ENCODE measurements around the gene PDE4D. TPM values are rescaled to one million over a fixed set of nuclear protein-coding genes. Genes with fewer than 3 reads are reported as not detected.
A peak's percentile ranks its signal among the peaks of the same experiment; 100 is the strongest.

PDE4D gene
- total RNA-seq, 1 donor from 2014 or later: 50.0 TPM

DNA sequence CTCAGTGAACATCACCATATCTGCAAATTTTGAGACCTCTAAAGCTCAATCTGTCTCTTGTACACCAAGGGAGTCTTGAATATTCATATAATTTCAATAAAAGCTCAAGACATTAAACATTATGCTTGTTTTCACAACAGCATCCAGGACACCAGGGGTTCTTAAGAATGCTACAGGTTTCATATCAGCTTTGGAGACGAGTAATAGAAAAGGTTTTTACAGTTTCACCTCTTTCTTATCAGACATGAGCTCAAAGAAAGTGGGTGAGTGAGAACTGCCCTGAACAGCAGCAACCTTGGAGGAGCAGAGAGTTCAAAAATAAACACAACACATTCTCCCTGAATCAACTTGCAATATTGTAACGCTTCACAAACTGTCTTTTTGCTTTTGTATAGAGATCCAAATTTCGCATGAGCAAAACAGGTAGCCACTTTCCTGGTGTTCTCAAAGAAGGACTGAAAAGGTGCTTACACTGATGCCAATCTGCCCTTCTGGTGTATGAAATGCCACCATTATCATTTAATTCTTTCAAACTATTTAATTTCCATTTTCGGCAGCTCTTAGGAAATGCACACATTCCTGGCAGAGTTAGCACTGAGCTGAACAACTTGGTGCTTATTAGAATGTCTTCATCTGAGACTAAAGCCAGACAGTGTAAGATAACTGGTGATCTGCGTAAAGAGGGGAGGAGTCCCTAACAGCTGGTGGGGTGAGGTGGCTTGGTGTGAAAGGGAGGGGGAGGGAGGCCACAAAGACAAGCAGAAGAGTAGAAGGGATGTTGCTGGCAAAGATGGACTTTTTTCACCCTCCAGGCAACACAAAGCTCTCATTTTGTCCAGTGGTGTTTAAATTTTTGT lies 535.3 kb downstream of the PDE4D start:
- Mint-ChIP-seq H3K27ac (peak overlapping the region; percentile 76), H3K27me3 (peaks cover 3% of the 10 kb centered on the region), H3K4me1 (ENCODE audit: unreplicated experiment) (peaks cover 66% of the 10 kb centered on the region), H3K36me3 (no peaks in the 10 kb centered on the region), H3K9me3 (no peaks in the 10 kb centered on the region), H3K4me3 (peak overlapping the region; percentile 65)
- DNase-seq (ENCODE audit: extremely low spot score, unreplicated experiment): no peak
- no peak for TF ChIP-seq CTCF (conservative IDR thresholded peaks at IDR 0.05)

DNA sequence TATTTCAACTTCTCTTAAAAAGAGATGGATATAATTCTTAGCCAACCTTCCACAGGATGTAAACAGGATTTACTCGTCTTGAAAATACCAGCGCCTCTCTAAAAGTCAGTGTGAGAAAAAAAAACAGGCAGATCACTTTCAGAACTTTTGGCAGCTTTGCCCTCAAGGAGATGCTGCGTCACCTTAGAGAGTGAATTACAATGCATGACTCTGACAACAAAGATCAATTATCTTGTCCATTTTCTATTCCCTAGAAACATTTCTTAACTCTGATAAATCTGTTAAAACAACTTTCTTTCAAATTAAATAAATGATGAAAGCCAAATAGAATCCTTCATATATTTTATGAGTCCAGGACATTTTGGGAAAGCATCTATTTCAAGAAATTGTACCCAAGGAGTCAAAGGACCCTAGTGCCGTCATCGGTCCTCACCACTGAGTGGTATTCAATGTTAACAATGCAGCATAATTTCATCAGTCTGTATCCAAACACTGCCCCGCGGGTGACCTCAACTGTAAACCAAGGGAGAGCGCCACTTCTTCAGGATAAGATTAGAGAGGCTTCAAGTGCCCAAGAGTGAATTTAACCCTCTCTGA lies 536.0 kb downstream of the PDE4D start:
- Mint-ChIP-seq H3K9me3 (no peaks in the 10 kb centered on the region), H3K36me3 (no peaks in the 10 kb centered on the region), H3K4me1 (ENCODE audit: unreplicated experiment) (peaks cover 66% of the 10 kb centered on the region), H3K27me3 (peaks cover 3% of the 10 kb centered on the region), H3K27ac (peak overlapping the region; percentile 76), H3K4me3 (peak overlapping the region; percentile 65)
- TF ChIP-seq CTCF (conservative IDR thresholded peaks at IDR 0.05): no peak
- no peak for DNase-seq (ENCODE audit: extremely low spot score, unreplicated experiment)

GRCh38 chr5:59356813-59357380 lies 536.6 kb downstream of the PDE4D start:
- peak overlapping the region; percentile 76 for H3K27ac Mint-ChIP-seq
- TF ChIP-seq CTCF (conservative IDR thresholded peaks at IDR 0.05): no peak
- H3K9me3 Mint-ChIP-seq: no peaks in the 10 kb centered on the region
- peaks cover 3% of the 10 kb centered on the region for H3K27me3 Mint-ChIP-seq
- no peak for DNase-seq (ENCODE audit: extremely low spot score, unreplicated experiment)
- H3K4me3 Mint-ChIP-seq: peak overlapping the region; percentile 65
- no peaks in the 10 kb centered on the region for H3K36me3 Mint-ChIP-seq
- peaks cover 63% of the 10 kb centered on the region for H3K4me1 Mint-ChIP-seq (ENCODE audit: unreplicated experiment)

DNA sequence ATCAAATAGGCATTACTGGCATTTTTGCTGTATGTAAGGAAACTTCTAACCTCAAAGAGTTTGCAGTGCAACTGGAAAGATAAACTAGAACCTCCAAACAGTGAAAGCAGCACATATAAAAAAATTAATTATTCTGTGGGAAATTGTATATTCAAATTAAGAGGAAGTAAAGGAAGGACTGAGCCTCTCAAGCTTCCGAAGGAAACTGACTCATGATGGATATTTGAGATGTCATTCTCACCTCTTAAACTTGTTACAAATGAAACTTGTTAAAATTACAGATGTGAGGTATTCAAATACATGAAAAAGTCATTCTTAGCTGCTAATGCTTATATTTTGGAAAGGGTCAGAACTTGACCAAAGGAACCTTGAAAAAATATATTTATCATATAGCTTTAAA lies 538.7 kb downstream of the PDE4D start:
- H3K9me3 Mint-ChIP-seq: no peaks in the 10 kb centered on the region
- H3K36me3 Mint-ChIP-seq: no peaks in the 10 kb centered on the region
- peaks cover 3% of the 10 kb centered on the region for H3K27me3 Mint-ChIP-seq
- H3K4me1 Mint-ChIP-seq (ENCODE audit: unreplicated experiment): peaks cover 52% of the 10 kb centered on the region
- H3K4me3 Mint-ChIP-seq: no peak overlapping the region
- no peak overlapping the region for H3K27ac Mint-ChIP-seq
- DNase-seq (ENCODE audit: extremely low spot score, unreplicated experiment): no peak
- no peak for TF ChIP-seq CTCF (conservative IDR thresholded peaks at IDR 0.05)

GRCh38 chr5:59354274-59354673 lies 539.3 kb downstream of the PDE4D start:
- H3K27ac Mint-ChIP-seq: no peak overlapping the region
- H3K4me3 Mint-ChIP-seq: no peak overlapping the region

More at GRCh38 chr5:59354274-59354673, 539.3 kb downstream of the PDE4D start:
- H3K9me3 Mint-ChIP-seq: no peaks in the 10 kb centered on the region
- H3K4me1 Mint-ChIP-seq (ENCODE audit: unreplicated experiment): peaks cover 47% of the 10 kb centered on the region
- no peaks in the 10 kb centered on the region for H3K36me3 Mint-ChIP-seq
- no peak for DNase-seq (ENCODE audit: extremely low spot score, unreplicated experiment)
- H3K27me3 Mint-ChIP-seq: peaks cover 3% of the 10 kb centered on the region
- TF ChIP-seq CTCF (conservative IDR thresholded peaks at IDR 0.05): no peak

Measured in type B pancreatic cell (in vitro differentiated cells).